Uterus (tissue), 4 donors: Measurements from ENCODE around the gene ZNF641. TPM values are rescaled to one million over a fixed set of nuclear protein-coding genes. Genes with fewer than 3 reads are reported as not detected.

Experiments used
- DNase-seq, 2 donors: peaks; one replicate each; pipeline ENCODE4 v3.0.0-alpha.2; 2019 to 2020
- H3K27ac ChIP-seq, 2 donors: fragments of 200-600 bp; sonication (generic); 1 replicate in 1 of 2; 2 replicates in 1 of 2; pipeline ENCODE4 v1.5.1; 2016 to 2018
- H3K27me3 ChIP-seq, 2 donors: fragments of 200-600 bp; sonication (generic); one replicate each; pipeline ENCODE4 v1.5.1; 2018 to 2019; ENCODE audit warnings: control low read depth in 1 of 2
- H3K36me3 ChIP-seq, 2 donors: fragments of 200-600 bp; sonication (generic); one replicate each; pipeline ENCODE4 v1.5.1; 2019; ENCODE audit warnings: control low read depth in 1 of 2
- H3K4me1 ChIP-seq, 2 donors: fragments of 200-600 bp; sonication (generic); one replicate each; pipeline ENCODE4 v1.5.1; 2018 to 2019; ENCODE audit warnings: control low read depth in 1 of 2
- H3K4me3 ChIP-seq, 2 donors: fragments of 200-600 bp; sonication (generic); 1 replicate in 1 of 2; 2 replicates in 1 of 2; pipeline ENCODE4 v1.5.1; 2018 to 2019; ENCODE audit warnings: mild to moderate bottlenecking in 1 of 2
- H3K9me3 ChIP-seq, 2 donors: fragments of 200-600 bp; sonication (generic); one replicate each; pipeline ENCODE4 v1.5.1; 2019; ENCODE audit warnings: control low read depth in 1 of 2
- POLR2A ChIP-seq, 2 donors: fragments of 450-650 bp; IDR thresholded peaks; one replicate each; pipeline ENCODE4 v1.6.1; 2016; ENCODE audit warnings: antibody characterized with exemption in 2 of 2, mild to moderate bottlenecking in 1 of 2, moderate library complexity in 1 of 2
- intact Hi-C: fragments of 100-400 bp; cut with DNase I; formaldehyde crosslinking; loops from one replicate; pipeline ENCODE4 v1.15.1; 2023; ENCODE audit warnings: low total_unique reads
- total RNA-seq, 4 donors: library from RNA; depleted of rRNA in 3 of 4; stranded (reverse); fragments of >200 nt in 3 of 4; gene quantifications; one replicate each; pipeline versions ENCODE4 v1.1.0 to v1.2.4, GENCODE V29; 2014 to 2023
- TF ChIP-seq, protein P1 (sequence below), 4 experiments: fragments of 200-600 bp in 2 of 4; fragments of 450-650 bp in 2 of 4; sonication (generic) in 2 of 4; IDR thresholded peaks; one replicate each; pipeline ENCODE4 v1.5.1; 2016 to 2019; ENCODE audit warnings: antibody characterized with exemption in 4 of 4, mild to moderate bottlenecking in 2 of 4, moderate library complexity in 1 of 4
- donor health status: DM: yes; HTN: yes; CAD: no.

The ZNF641 gene
- total RNA-seq, 4 donors from 2014 or later = 28.7 to 71.5 (median 39.9) TPM

DNA sequence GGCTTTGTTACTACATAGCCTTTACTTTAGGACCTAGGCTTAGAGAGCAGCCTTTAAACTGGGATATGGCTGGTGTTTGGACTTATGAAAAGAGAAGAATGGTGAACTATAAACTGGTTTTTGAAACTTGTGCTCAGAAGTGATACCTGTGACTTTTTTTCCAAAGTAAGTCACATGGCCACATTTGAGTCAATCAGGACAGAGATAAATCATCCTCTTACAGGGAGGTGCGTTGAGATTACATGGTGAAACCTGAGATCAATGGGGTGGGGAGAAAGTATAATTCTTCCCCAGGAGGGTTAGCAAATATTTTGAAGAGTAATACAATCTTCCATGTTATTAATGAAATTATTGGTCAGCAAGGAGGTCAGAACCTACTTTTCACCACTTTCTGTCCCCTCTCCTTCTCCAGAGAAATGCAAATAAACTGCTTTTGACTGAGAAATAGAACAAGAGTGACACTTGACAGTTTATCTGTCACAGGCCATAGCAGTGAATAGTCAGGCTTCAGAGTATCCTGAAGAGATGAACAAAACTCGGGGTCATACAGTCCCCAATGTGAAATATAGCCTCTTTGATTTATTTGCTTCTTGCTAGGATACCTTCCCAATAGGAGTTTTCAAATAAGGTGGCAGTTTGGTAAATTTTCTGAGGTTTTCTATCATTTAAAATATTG lies 11.1 kb upstream of the ZNF641 start:
- no peak overlapping the region for H3K27ac ChIP-seq
- no peak for DNase-seq
- intact Hi-C loops = no loop called here
- no peaks in the 10 kb centered on the region for H3K9me3 ChIP-seq
- no peaks in the 10 kb centered on the region for H3K27me3 ChIP-seq
- H3K4me1 ChIP-seq = no peaks in the 10 kb centered on the region
- no peaks in the 10 kb centered on the region for H3K36me3 ChIP-seq
- H3K4me3 ChIP-seq = no peak overlapping the region
- TF ChIP-seq, protein P1, sequence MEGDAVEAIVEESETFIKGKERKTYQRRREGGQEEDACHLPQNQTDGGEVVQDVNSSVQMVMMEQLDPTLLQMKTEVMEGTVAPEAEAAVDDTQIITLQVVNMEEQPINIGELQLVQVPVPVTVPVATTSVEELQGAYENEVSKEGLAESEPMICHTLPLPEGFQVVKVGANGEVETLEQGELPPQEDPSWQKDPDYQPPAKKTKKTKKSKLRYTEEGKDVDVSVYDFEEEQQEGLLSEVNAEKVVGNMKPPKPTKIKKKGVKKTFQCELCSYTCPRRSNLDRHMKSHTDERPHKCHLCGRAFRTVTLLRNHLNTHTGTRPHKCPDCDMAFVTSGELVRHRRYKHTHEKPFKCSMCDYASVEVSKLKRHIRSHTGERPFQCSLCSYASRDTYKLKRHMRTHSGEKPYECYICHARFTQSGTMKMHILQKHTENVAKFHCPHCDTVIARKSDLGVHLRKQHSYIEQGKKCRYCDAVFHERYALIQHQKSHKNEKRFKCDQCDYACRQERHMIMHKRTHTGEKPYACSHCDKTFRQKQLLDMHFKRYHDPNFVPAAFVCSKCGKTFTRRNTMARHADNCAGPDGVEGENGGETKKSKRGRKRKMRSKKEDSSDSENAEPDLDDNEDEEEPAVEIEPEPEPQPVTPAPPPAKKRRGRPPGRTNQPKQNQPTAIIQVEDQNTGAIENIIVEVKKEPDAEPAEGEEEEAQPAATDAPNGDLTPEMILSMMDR (IDR thresholded peaks at IDR 0.05) = no peak
- TF ChIP-seq POLR2A (IDR thresholded peaks at IDR 0.05) = no peak

DNA sequence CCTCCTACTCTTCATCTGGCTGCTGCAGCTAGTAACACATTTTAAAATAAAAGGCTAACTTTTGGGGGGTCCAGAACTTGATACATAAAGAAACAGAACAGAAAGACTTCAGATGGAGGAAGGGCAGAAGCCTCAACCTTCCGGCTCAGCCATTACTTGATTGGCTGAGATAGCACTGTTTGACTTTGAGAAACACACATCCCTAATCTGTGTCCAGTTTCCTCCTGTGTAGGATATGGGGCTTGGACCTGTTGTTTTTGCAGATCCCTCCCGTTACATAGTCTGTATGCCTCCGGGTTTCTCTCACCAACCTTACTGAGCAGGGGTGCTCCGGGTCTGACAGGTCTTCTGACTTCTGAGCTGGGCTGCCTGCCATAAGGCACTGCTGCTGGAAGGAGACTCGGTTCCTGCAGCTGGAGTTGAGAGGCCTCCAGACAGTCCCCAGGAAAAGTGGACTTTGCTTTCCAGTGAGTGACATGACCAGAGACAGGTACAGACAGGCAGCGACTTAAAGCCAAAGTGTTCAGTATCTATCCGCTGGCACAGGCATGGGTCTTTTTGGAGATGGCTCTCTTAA lies 8.3 kb upstream of the ZNF641 start:
- no peak for TF ChIP-seq POLR2A (IDR thresholded peaks at IDR 0.05)
- TF ChIP-seq, protein P1 (IDR thresholded peaks at IDR 0.05) = no peak
- no peak overlapping the region for H3K4me3 ChIP-seq
- no peaks in the 10 kb centered on the region for H3K27me3 ChIP-seq
- intact Hi-C loops = no loop called here
- no peaks in the 10 kb centered on the region for H3K4me1 ChIP-seq
- H3K36me3 ChIP-seq = no peaks in the 10 kb centered on the region
- H3K9me3 ChIP-seq = no peaks in the 10 kb centered on the region
- H3K27ac ChIP-seq = no peak overlapping the region
- DNase-seq = no peak

DNA sequence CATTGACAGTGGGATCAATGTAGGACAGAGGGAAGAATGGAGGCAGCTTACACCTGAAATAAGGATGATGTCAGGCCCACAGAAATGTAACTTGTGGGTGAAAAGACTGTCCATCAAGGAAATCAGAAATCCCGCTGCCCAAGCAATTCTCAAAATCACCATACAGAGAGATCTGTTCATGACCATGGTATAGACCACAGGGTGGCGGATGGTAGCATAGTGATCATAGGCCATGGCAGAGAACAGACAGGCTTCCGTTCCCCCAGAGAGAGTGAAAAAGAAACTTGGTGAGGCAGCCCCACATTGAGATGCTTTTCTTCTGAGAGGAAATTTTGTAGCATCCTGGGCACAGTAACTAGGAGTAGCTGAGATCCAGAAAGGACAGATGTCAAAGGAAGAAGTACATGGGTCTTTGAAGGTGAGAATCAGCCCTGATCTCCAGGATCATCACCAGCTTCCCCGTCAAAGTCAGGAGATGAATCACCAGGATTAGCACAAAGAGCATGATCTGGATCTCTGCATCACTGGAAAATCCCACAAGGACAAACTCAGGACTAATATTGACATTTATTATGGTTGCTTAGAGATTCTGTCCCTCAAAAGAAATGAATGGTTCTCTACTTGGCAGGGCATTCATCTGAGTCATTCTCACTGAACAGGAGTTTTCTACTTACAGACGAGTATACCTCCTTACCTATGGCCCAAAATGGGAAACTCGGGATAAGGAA lies 5.5 kb upstream of the ZNF641 start:
- no peak for DNase-seq
- H3K4me3 ChIP-seq = no peak overlapping the region
- no peaks in the 10 kb centered on the region for H3K36me3 ChIP-seq
- no peaks in the 10 kb centered on the region for H3K27me3 ChIP-seq
- intact Hi-C loops = no loop called here
- no peaks in the 10 kb centered on the region for H3K9me3 ChIP-seq
- H3K4me1 ChIP-seq = no peaks in the 10 kb centered on the region
- H3K27ac ChIP-seq = no peak overlapping the region
- TF ChIP-seq, protein P1 (IDR thresholded peaks at IDR 0.05) = no peak
- TF ChIP-seq POLR2A (IDR thresholded peaks at IDR 0.05) = no peak

DNA sequence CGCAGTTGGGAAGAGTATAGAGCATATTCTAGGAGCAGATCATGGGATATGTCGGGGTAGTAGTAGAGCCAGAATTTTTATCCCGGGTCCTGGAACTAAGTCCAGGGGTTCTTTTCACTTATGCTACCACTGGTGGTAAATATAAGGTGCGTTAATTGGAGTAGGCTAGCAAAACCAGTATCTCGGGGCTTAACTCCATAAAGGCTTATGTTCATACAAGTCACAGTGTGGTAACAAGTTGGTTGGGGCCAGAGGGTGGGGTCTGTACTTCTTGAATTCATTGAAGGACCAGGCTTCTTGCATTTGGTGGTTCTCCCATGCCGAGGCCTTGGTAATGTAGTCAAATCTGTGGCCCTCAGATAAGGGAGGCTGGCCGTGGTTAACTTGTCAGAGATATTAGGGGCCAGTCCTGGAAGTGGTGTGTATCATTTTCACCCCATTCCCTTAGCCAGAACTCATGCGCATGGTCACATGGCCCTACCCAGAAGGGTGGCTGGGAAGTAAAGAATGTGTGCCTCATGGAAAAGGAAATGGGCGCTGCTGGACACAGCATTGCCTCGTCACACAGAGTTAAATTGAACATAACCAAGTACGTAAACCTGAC lies 1.5 kb upstream of the ZNF641 start:
- Histone ChIP-seq H3K4me1 (peaks cover 0 to 6% of the 10 kb centered on the region in 2 donors), H3K36me3 (no peaks in the 10 kb centered on the region), H3K27ac (peak overlapping the region in 1 of 2 donors; percentile 97), H3K9me3 (no peaks in the 10 kb centered on the region), H3K27me3 (no peaks in the 10 kb centered on the region), H3K4me3 (no peak overlapping the region)
- intact Hi-C loops = no loop called here
- DNase-seq = no peak
- TF ChIP-seq, protein P1 (IDR thresholded peaks at IDR 0.05) = no peak
- no peak for TF ChIP-seq POLR2A (IDR thresholded peaks at IDR 0.05)
